GM19467 (cell line): ENCODE measurements around the gene B3GAT1.
"Not testable (repeated sequence)": the region's sequence is repeated elsewhere in the genome, so short reads cannot be mapped to it uniquely, and the experiment has no call there.

ENCODE experiments used
- ATAC-seq: cut with Tn5 transposase; IDR thresholded peaks from one replicate; pipeline ENCODE4 v1.9.1; 2021; ENCODE audit warnings: mild to moderate bottlenecking, moderate library complexity; ENCODE audit not compliant: unreplicated experiment

The B3GAT1 gene

DNA sequence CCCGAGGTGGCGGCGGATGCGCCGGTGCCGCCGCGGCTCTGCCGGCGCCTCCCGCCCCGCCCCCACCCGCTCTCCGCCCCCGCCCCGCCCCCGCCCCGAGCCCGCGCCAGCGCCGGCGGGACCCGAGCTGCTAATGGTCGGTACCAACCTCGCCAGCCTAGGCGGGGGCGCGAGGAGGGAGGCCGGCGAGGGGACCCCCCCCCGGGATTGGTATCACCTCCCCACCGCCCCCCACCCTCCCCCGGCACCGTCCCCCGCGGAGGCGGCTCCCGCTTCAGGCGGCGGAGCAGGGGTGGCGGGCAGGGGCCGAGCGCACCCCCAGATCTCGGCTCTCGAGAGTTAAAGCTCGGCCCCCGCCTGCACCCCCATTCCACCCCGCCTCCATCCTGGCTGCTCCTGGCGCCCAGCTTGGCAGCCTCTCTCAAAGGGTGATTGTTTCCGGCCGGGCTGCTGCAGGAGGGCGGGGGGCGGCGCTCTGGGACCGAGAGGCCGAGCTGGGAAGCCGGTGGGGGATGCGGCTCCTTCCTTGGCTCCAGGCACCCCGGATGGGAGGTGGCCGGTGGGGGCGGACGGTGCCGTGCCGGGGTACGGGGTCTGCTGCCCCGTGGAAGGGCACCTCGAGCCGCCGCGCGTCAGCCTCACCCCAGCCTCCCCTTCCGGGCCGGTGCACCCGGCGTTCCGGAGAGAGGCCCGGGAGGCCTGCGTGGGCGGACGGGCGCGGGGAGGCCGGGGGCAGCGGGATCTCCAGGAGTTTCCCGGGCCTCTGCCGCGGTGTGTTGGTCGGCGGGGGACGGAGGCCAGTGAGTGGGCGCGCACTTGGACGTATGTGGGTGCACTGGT lies at the start of gene B3GAT1:
TSS of gene B3GAT1 (minus strand) at position 40 of the 840 bp plus-strand sequence. CDS start 24,583 bp downstream, outside the sequence.
- no peak for ATAC-seq

DNA sequence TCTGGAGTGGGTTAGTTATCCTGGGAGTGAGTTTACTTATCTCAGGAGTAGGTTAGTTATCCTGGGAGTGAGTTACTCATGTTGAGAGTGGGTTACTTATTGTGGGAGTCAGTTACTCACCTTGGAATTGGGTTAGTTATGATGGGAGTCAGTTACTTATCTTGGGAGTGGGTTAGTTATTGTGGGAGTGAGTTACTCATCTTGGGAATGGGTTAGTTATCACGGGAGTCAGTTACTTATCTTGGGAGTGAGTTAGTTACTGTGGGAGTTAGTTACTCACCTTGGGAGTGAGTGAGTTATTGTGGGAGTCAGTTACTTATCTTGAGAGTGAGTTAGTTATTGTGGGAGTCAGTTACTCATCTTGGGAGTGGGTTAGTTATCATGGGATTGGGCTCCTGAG lies 49.6 kb upstream of the B3GAT1 start:
- ATAC-seq = no peak

DNA sequence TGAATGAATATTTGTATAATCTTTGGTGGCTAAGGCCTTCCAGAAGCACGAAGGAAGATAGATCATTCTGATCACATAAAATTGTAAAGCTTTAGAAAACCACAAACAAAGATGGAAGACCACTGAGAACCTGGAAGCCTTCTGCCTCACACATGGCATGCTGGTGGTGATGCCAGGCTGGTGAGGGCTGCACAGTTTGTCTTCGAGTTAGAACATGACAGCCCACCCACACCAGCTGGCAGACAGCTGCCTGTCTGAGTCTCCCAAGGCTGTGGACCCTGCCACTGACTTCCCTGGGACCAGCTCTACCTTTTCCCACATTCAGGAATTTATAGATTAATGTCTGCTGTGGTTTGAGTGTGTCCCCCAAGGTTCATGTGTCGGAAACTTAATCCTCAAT lies 48.8 kb upstream of the B3GAT1 start:
- ATAC-seq = no peak

GRCh38 chr11:134460062-134460561 lies 48.1 kb upstream of the B3GAT1 start:
- ATAC-seq = no peak

GRCh38 chr11:134459246-134460061 lies 47.4 kb upstream of the B3GAT1 start:
- ATAC-seq = no peak

- ATAC-seq = not testable (repeated sequence)
These were observed 45.5 kb upstream of the B3GAT1 start for GRCh38 chr11:134457411-134458007.

- ATAC-seq = no peak
These were observed 43.5 kb upstream of the B3GAT1 start for GRCh38 chr11:134455516-134455915.

DNA sequence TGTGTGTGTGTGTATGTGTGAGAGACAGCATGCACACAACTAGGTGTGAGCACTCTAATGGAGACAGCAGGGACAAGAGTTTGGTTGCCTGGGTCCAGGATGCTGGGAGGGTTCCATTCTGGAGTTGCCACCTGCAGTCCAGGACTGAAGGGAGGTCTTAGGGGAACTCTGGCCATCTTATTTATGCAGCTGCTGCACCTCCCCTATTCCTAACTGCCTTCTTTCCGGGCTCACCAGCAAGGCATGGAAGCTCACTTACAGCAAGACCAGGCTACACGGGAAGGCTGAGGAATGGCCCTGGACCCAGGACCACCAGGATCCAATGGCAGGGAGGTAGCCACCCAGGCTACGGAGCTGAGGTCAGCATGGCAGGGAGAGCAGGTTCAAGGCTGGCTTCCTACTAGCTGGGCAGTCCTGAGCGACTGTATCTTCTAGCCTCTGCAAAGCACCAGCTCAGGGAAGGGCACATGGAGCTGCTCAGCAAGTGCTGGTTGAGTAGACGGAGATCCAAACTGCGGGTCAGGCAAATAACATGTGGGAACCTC lies 42.2 kb upstream of the B3GAT1 start:
- ATAC-seq = no peak

- no peak for ATAC-seq
These were observed 41.4 kb upstream of the B3GAT1 start for GRCh38 chr11:134453441-134453840.

DNA sequence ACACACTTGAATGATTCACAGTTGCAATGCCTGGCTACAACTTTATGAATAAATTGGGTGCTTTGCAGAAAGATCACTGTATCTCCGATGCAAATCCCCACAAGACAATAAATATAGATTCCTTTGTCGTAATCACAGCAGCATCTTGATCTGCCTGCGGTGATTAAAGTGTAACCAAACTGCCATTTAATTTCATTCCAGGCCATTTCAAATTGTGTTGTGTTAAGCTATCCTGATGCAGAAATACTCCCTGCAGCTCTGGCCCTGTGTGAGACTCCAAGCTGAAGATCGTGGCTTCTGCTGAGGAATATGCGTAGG lies 40.8 kb upstream of the B3GAT1 start:
- ATAC-seq = no peak

- ATAC-seq = no peak
These were observed 40.2 kb upstream of the B3GAT1 start for GRCh38 chr11:134452026-134452837.

- no peak for ATAC-seq
These were observed 38.1 kb upstream of the B3GAT1 start for GRCh38 chr11:134450186-134450585.

DNA sequence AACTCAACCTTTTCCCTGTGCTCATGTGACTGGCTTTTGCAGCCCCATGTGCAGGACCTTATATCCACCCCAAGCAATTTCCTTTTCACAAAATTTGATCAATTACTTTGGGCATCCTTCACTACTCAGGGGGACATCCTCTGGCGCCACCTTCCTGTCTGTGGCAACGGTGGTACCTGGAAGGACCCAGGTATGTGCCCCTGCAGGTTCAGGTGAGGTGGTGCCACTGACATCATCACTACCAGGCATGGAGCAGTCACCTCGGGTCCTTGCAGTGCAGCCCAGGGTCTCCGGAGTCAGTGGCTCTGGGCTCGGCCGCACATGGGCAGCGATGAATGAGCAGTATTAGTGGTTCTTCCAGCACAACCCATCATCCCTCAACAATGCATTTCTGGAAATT lies 37.7 kb upstream of the B3GAT1 start:
- ATAC-seq = no peak

- no peak for ATAC-seq
These were observed 37.0 kb upstream of the B3GAT1 start for GRCh38 chr11:134449051-134449450.

DNA sequence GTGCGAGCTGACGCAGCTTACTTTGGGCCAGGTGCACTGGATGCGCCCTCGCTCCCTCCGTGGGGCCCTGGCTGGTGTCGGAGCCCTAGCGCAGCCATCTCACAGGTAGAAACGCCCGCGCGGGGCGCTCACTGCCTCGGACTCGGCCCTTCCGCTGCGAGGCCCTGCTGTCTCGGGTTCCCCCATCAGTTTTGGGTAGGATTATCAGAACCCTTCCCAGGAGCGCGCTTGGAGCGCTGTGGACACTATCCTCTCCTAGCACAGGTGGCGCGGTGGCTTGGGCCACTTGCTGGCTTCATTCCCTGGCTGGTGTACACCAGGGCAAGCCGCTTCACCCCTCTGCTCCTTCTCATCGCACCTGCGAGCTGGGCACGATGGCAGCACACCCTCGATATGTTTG lies 35.7 kb upstream of the B3GAT1 start:
- ATAC-seq = no peak

GRCh38 chr11:134445601-134446325 lies 33.7 kb upstream of the B3GAT1 start:
- ATAC-seq = no peak

GRCh38 chr11:134444160-134445108 lies 32.4 kb upstream of the B3GAT1 start:
- not testable (repeated sequence) for ATAC-seq

DNA sequence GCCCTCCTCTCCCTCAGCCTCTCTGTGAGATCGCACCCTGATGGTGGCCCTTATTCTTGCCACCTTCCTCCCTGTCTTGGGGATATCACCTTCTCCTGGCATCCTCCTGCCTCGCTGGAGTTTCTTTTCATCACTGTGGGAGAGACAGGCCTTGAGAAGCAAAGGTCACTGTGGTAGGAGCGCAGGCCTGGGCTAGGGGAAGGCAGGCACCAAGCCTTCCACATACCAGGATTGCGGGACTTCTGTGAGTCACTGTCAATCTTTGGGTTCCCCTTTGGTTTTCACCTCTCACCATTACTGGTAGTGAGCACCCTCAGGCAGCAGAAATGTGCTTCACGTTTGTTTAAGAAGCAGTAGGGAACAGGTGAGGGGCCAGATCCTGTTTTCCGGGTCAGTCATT lies 31.2 kb upstream of the B3GAT1 start:
- ATAC-seq = no peak

DNA sequence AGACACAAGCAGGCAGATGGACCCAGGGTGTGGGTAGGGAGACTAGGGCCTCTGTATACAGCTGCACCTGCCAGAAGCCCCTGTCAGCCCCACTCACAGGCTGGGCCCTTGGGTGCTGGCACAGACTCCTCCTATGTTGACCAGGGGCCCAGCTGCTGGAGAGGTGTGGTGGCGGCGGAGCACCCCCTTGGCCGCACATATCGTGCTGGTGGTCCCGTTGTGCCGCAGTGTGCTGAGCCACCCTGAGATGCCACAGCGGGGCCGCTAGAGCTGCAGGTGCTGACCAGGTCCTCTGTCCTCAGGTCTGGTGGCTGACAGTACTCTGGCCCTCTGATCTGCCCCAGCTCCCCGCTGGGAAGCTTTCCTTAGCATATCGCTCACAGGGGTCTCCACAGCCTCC lies 30.2 kb upstream of the B3GAT1 start:
- no peak for ATAC-seq
